ENCODE measurements around the gene ST3GAL5. TPM values are rescaled to one million over a fixed set of nuclear protein-coding genes. Genes with fewer than 3 reads are reported as not detected.

Gene ST3GAL5
- total and polyA plus RNA-seq, 2 experiments from 2014 or later: 3.2 to 7.9 TPM

- TF ChIP-seq ZNF462 (CRISPR knock-in tag; IDR thresholded peaks at IDR 0.05): no peak
- no peak for TF ChIP-seq NANOG (IDR thresholded peaks at IDR 0.05; ENCODE audit: borderline replicate concordance)
- TF ChIP-seq REST (IDR thresholded peaks at IDR 0.05; ENCODE audit: unreplicated experiment): no peak
- TF ChIP-seq ZNF114 (CRISPR knock-in tag; IDR thresholded peaks at IDR 0.05): no peak
These were observed 64.8 kb downstream of the ST3GAL5 start (continued) for GRCh38 chr2:85823951-85824350.

GRCh38 chr2:85822766-85823165, 66.0 kb downstream of the ST3GAL5 start:
- no peaks in the 10 kb centered on the region for H3K9me3 Mint-ChIP-seq
- Histone ChIP-seq H3K36me3 (ENCODE audit: insufficient read depth) (no peaks in the 10 kb centered on the region), H3K4me1 (ENCODE audit: insufficient read depth) (peaks cover 2% of the 10 kb centered on the region), H3K27ac (ENCODE audit: low read depth) (no peak overlapping the region), H3K4me2 (no peak overlapping the region), H3K4me3 (no peak overlapping the region), H2AFZ (no peak overlapping the region), H3K79me2 (replicated peaks; ENCODE audit: insufficient read depth) (no peaks in the 10 kb centered on the region), H3F3A (replicated peaks; ENCODE audit: low read depth) (no peaks in the 10 kb centered on the region), H3K27me3 (ENCODE audit: insufficient read depth) (no peaks in the 10 kb centered on the region), H4K20me1 (replicated peaks; ENCODE audit: insufficient read depth) (no peaks in the 10 kb centered on the region), H3K9me2 (ENCODE audit: insufficient read depth) (no peaks in the 10 kb centered on the region)
- no peak overlapping the region for H3K27ac Mint-ChIP-seq
- no peaks in the 10 kb centered on the region for H3K36me3 Mint-ChIP-seq (ENCODE audit: low read depth)
- peaks cover 8% of the 10 kb centered on the region for H3K27me3 Mint-ChIP-seq (ENCODE audit: insufficient read depth, low read depth, poor library complexity)
- no peak overlapping the region for H3K4me3 Mint-ChIP-seq
- TF ChIP-seq STAT1 (IDR thresholded peaks at IDR 0.05; ENCODE audit: unreplicated experiment) (no peak), POLR2AphosphoS5 (IDR thresholded peaks at IDR 0.05; ENCODE audit: low read depth) (no peak)
- no peak for DNase-seq (ENCODE audit: low spot score)
- peaks cover 13% of the 10 kb centered on the region for H3K4me1 Mint-ChIP-seq
- no peak for ATAC-seq

Measured in GM23338 (cell line).